H9 (cell line): ENCODE measurements around the gene DAD1. TPM values are rescaled to one million over a fixed set of nuclear protein-coding genes. Genes with fewer than 3 reads are reported as not detected.

Experiments used
- DNase-seq: peaks from one replicate; pipeline ENCODE4 v3.0.0-alpha.2; 2017
- H2AFZ ChIP-seq: one replicate; pipeline ENCODE4 v1.6.1; 2013; ENCODE audit warnings: mild to moderate bottlenecking, low read length, control low read depth, moderate library complexity
- H2AK5ac ChIP-seq: 2 replicates; pipeline ENCODE4 v1.6.1; 2013; ENCODE audit warnings: low read length, control low read depth, mixed read lengths; ENCODE audit not compliant: insufficient read length
- H2BK120ac ChIP-seq: one replicate; pipeline ENCODE4 v1.6.1; 2013; ENCODE audit warnings: low read depth, mild to moderate bottlenecking, low read length, control low read depth, inconsistent platforms; ENCODE audit not compliant: poor library complexity, severe bottlenecking
- H2BK12ac ChIP-seq: 2 replicates; pipeline ENCODE4 v1.6.1; 2013; ENCODE audit warnings: low read length, control low read depth, mixed read lengths, low read depth; ENCODE audit not compliant: insufficient read length
- H2BK15ac ChIP-seq: 2 replicates; pipeline ENCODE4 v1.6.1; 2013; ENCODE audit warnings: low read depth, low read length, control low read depth
- H2BK20ac ChIP-seq: one replicate; pipeline ENCODE4 v1.6.1; 2013; ENCODE audit warnings: low read depth, mild to moderate bottlenecking, low read length, control low read depth, inconsistent platforms; ENCODE audit not compliant: poor library complexity, severe bottlenecking
- H2BK5ac ChIP-seq: 2 replicates; pipeline ENCODE4 v1.6.1; 2013; ENCODE audit warnings: low read length, control low read depth, mixed read lengths; ENCODE audit not compliant: insufficient read length
- H3K14ac ChIP-seq: 2 replicates; pipeline ENCODE4 v1.6.1; 2013; ENCODE audit warnings: low read length, control low read depth; ENCODE audit not compliant: insufficient read depth
- H3K18ac ChIP-seq: 2 replicates; pipeline ENCODE4 v1.6.1; 2013; ENCODE audit warnings: low read depth, mild to moderate bottlenecking, mixed read lengths, low read length, control low read depth; ENCODE audit not compliant: insufficient read length
- H3K23ac ChIP-seq: 2 replicates; pipeline ENCODE4 v1.6.1; 2013; ENCODE audit warnings: low read length, control low read depth, mixed read lengths, low read depth; ENCODE audit not compliant: insufficient read length
- H3K23me2 ChIP-seq: 2 replicates; pipeline ENCODE4 v1.6.1; 2013; ENCODE audit warnings: low read depth, mild to moderate bottlenecking, mixed read lengths, low read length, control low read depth; ENCODE audit not compliant: insufficient read length, poor library complexity, severe bottlenecking
- H3K27ac ChIP-seq: 2 replicates; pipeline ENCODE4 v1.5.1; 2013; ENCODE audit warnings: low read length, control low read depth, mixed read lengths, low read depth; ENCODE audit not compliant: insufficient read length
- H3K27me3 ChIP-seq: 2 replicates; pipeline ENCODE4 v1.6.1; 2013; ENCODE audit warnings: low read length, control low read depth, inconsistent platforms; ENCODE audit not compliant: insufficient read depth
- H3K4ac ChIP-seq: 2 replicates; pipeline ENCODE4 v1.6.1; 2013; ENCODE audit warnings: low read depth, mild to moderate bottlenecking, control low read depth, inconsistent platforms, low read length, moderate library complexity
- H3K4me1 ChIP-seq: 2 replicates; pipeline ENCODE4 v1.6.1; 2013; ENCODE audit warnings: low read length, control low read depth, inconsistent platforms; ENCODE audit not compliant: insufficient read depth
- H3K4me2 ChIP-seq: 2 replicates; pipeline ENCODE4 v1.6.1; 2013; ENCODE audit warnings: low read length, control low read depth, mixed read lengths; ENCODE audit not compliant: insufficient read length, insufficient read depth
- H3K56ac ChIP-seq: 2 replicates; pipeline ENCODE4 v1.6.1; 2013; ENCODE audit warnings: low read depth, mild to moderate bottlenecking, mixed read lengths, low read length, control low read depth; ENCODE audit not compliant: insufficient read length
- H3K79me1 ChIP-seq: 2 replicates; pipeline ENCODE4 v1.6.1; 2013; ENCODE audit warnings: low read depth, mild to moderate bottlenecking, moderate library complexity, low read length, control low read depth, inconsistent platforms; ENCODE audit not compliant: insufficient read depth, poor library complexity, severe bottlenecking
- H3K79me2 ChIP-seq: 2 replicates; pipeline ENCODE4 v1.6.1; 2013; ENCODE audit warnings: low read length, control low read depth, inconsistent platforms; ENCODE audit not compliant: insufficient read depth
- H3K9ac ChIP-seq: 2 replicates; pipeline ENCODE4 v1.6.1; 2013; ENCODE audit warnings: low read length, control low read depth, mixed read lengths; ENCODE audit not compliant: insufficient read length; ENCODE audit errors: extremely low read depth
- H3K9me3 ChIP-seq: one replicate; pipeline ENCODE4 v1.6.1; 2013; ENCODE audit warnings: low read depth, low read length, inconsistent platforms; ENCODE audit not compliant: control insufficient read depth
- H3T11ph ChIP-seq: one replicate; pipeline ENCODE4 v1.6.1; 2013; ENCODE audit warnings: mild to moderate bottlenecking, low read length, control low read depth, inconsistent platforms
- H4K20me1 ChIP-seq: one replicate; pipeline ENCODE4 v1.6.1; 2013; ENCODE audit not compliant: control insufficient read depth, insufficient read length, insufficient read depth
- H4K5ac ChIP-seq: 2 replicates; pipeline ENCODE4 v1.6.1; 2013; ENCODE audit warnings: low read depth, mild to moderate bottlenecking, mixed read lengths, low read length, control low read depth; ENCODE audit not compliant: insufficient read length
- H4K8ac ChIP-seq: replicated peaks from 2 replicates; pipeline ENCODE4 v1.6.1; 2013; ENCODE audit warnings: low read length, control low read depth, mixed read lengths, low read depth; ENCODE audit not compliant: insufficient read length
- H4K91ac ChIP-seq: 2 replicates; pipeline ENCODE4 v1.6.1; 2013; ENCODE audit warnings: low read depth, mild to moderate bottlenecking, moderate library complexity, mixed read lengths, low read length, control low read depth; ENCODE audit not compliant: insufficient read length
- H3K27ac Mint-ChIP-seq, 3 experiments: 2 replicates in 2 of 3; 3 replicates in 1 of 3; pipeline ENCODE4 v1.8.0; 2020 to 2021; ENCODE audit warnings: mixed read lengths in 3 of 3, mild to moderate bottlenecking in 1 of 3, moderate library complexity in 1 of 3
- H3K27me3 Mint-ChIP-seq: 2 replicates; pipeline ENCODE4 v1.8.0; 2021; ENCODE audit warnings: low read depth, mild to moderate bottlenecking, moderate library complexity, mixed read lengths
- H3K36me3 Mint-ChIP-seq, 3 experiments: 2 replicates in 2 of 3; 3 replicates in 1 of 3; pipeline ENCODE4 v1.8.0; 2020 to 2021; ENCODE audit warnings: low read depth in 3 of 3, mixed read lengths in 3 of 3; ENCODE audit not compliant: insufficient read depth in 1 of 3
- H3K4me1 Mint-ChIP-seq, 2 experiments: 2 replicates each; pipeline ENCODE4 v1.8.0; 2020; ENCODE audit warnings: mixed read lengths in 2 of 2
- H3K4me3 Mint-ChIP-seq, 2 experiments: 2 replicates in 1 of 2; 3 replicates in 1 of 2; pipeline ENCODE4 v1.8.0; 2020 to 2021; ENCODE audit warnings: mild to moderate bottlenecking in 2 of 2, mixed read lengths in 2 of 2, moderate library complexity in 1 of 2
- H3K9me3 Mint-ChIP-seq, 2 experiments: 2 replicates in 1 of 2; 3 replicates in 1 of 2; pipeline ENCODE4 v1.8.0; 2020; ENCODE audit warnings: mild to moderate bottlenecking in 2 of 2, mixed read lengths in 2 of 2, moderate library complexity in 1 of 2
- CTCF ChIP-seq: fragments of 200-600 bp; sonication (generic); conservative IDR thresholded peaks from 3 replicates; pipeline ENCODE4 v1.8.0; 2021; ENCODE audit warnings: antibody characterized with exemption, mild to moderate bottlenecking
- WGBS: extraction: QIAGEN DNeasy Blood & Tissue Kit; methylation state at CpG from one replicate; pipeline ENCODE4 v1.1.7; 2013; ENCODE audit warnings: missing lambda C conversion rate, low lambda C conversion rate, mixed read lengths; ENCODE audit not compliant: insufficient read length; ENCODE audit errors: extremely low coverage; 5-methylcytosine and 5-hydroxymethylcytosine counted together
- total RNA-seq: library from RNA; stranded (reverse); gene quantifications from 2 replicates; pipeline ENCODE4 v1.2.1, GENCODE V29; 2021

Gene DAD1
- total RNA-seq, 1 experiment from 2014 or later = 127 TPM

- H3T11ph ChIP-seq = no peak overlapping the region
- H4K20me1 ChIP-seq = no peaks in the 10 kb centered on the region
- H2AFZ ChIP-seq = no peak overlapping the region
- H4K8ac ChIP-seq = no peak overlapping the region
- no peaks in the 10 kb centered on the region for H3K23me2 ChIP-seq
- no peaks in the 10 kb centered on the region for H3K27me3 ChIP-seq
- H3K36me3 Mint-ChIP-seq = peaks cover 0 to 3% (median 0%) of the 10 kb centered on the region in 3 experiments; a peak in 1 of 7 replicates
- H2AK5ac ChIP-seq = no peak overlapping the region
- H2BK5ac ChIP-seq = no peak overlapping the region
- no peak overlapping the region for H3K4me3 Mint-ChIP-seq
- no peak overlapping the region for H3K56ac ChIP-seq
- no peak overlapping the region for H3K4ac ChIP-seq
- H3K27ac Mint-ChIP-seq = peak overlapping the region in 1 of 3 experiments; percentile 16; a peak in 1 of 7 replicates
- H2BK20ac ChIP-seq = no peak overlapping the region
- no peak for TF ChIP-seq CTCF
- H2BK15ac ChIP-seq = no peak overlapping the region
- H3K79me1 ChIP-seq = no peaks in the 10 kb centered on the region
- H3K23ac ChIP-seq = no peak overlapping the region
- H3K4me1 ChIP-seq = no peaks in the 10 kb centered on the region
- H4K5ac ChIP-seq = no peak overlapping the region
- H3K27me3 Mint-ChIP-seq = peaks cover 4% of the 10 kb centered on the region; the same call in 1 of the 2 replicates
- H2BK12ac ChIP-seq = no peak overlapping the region
- H3K9me3 Mint-ChIP-seq = no peaks in the 10 kb centered on the region; a peak in 1 of 5 replicates
- H3K4me1 Mint-ChIP-seq = peaks cover 13 to 15% of the 10 kb centered on the region in 2 experiments
- no peak overlapping the region for H3K4me2 ChIP-seq
- no peak overlapping the region for H2BK120ac ChIP-seq
- H3K9ac ChIP-seq = no peak overlapping the region
- H3K9me3 ChIP-seq = no peaks in the 10 kb centered on the region
- no peak overlapping the region for H3K14ac ChIP-seq
- H4K91ac ChIP-seq = no peak overlapping the region
- H3K79me2 ChIP-seq = no peaks in the 10 kb centered on the region
- H3K27ac ChIP-seq = no peak overlapping the region
- no peak overlapping the region for H3K18ac ChIP-seq
- no CpG with 5 or more reads among the region's 2 CpGs for WGBS
- no peak for DNase-seq
These were observed 71.0 kb downstream of the DAD1 start for GRCh38 chr14:22518073-22518472.
